Measurements from ENCODE around the gene ARID1B.

Gene ARID1B

DNA sequence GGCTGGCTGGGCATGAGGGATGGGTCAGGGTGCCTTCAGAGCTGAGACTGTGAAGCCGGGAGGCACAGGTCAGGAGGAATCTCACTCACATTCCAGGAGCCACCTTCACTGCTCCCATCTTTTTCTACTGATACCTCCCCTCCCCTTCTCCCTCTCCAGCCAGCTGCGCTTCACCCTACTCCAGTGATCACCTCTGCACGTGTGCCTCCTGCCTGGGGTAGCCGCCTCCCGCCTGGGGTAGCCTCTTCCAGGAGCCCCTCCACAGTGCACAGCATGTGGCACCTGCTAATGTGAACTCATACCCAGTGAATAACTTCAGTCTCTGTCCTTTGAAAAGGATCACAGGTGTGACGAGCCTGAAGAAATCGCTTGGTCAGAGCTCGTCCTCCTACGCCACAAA, 313.6 kb downstream of the ARID1B start:
- DNase-seq, result no peak

- DNase-seq, result no peak
These were observed 314.1 kb downstream of the ARID1B start for GRCh38 chr6:157091243-157091642.

DNA sequence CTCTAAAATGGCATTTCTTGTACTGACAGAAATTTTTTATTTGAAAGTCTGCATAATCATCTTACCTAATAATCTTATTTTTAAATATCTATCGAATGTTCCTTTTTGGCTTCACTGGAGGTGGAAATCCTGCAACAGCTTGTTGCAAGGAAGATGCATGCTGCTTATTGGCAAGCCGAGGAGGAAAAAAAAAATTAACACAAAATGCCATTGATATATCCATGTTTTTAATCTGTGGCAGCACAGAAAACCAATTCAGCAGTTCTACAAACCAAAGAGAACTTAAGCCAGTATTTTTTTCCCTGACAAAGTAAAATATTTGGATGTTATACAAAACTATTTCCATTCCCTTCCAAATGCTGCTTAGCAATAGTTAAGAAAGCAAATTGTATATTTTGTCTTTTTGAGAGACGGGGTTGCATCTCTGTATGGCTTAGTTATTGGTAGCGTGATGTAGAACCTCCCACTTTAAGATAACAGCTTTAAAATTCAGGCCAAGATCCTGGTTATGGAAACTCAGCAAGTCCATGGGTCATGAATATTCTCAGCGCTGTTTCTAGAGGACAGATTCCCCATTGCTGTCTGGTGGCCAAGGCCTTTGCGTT, 314.8 kb downstream of the ARID1B start:
- no peak for DNase-seq

DNA sequence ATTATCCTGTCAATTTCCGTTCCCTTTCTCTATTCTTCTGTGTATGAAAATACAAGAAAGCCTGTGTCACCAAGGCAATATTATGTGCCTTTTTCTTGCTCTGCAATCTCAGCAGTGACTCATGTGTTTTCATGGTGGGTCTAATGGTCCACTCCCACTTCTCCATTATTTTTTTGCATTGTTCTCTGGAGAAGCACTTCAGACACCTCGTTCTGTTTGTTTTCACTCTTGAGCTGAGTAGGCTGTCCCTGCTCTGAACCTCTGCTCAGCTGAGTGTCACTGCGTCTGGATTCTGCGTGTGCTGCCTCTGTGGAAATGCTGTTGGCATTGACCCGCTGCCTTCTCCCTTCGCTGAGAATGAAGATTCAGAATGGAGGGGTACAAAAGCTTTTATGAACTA, 315.6 kb downstream of the ARID1B start:
- DNase-seq, result no peak

- no peak for DNase-seq
These were observed 316.4 kb downstream of the ARID1B start for GRCh38 chr6:157093536-157093935.

- DNase-seq, result no peak
These were observed 316.9 kb downstream of the ARID1B start for GRCh38 chr6:157094038-157094437.

DNA sequence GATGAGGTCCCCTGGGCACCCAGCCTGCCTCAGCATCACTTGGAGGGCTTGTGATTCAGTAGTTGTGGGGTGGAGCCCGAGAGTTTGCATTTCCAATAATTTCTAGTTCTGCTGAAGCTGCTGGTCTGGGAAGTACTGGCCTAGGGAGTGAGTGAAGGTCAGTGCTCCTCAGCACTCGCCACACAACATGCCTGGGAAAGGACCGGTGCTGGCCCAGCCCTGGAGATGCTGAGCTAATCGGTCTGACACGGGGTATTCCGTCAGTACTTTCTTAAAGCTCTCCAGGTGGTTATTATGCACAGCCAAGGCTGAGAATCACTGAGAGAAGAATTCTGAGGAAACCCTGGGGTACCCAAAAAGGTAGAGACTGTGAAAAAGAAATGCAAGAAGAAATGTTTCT, 317.9 kb downstream of the ARID1B start:
- DNase-seq, result no peak

DNA sequence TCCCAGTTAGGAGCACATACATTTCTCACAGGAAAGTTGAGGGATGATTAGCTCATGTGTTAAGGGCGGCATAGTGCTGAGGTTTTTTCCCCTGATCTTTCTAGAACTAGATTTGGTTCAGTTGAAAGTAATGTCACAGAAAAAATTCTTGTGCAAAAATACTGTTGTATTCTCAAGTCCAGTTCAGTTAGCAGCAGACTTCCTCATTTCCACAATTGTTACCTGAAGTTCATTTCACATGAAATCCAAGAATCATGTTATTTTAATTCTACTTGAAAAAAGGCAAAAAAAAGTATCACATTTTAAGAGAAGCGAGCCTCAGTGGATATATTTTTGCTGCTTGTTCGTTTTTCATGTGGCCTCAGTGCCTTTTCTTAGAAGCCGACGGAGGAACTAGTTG, 318.4 kb downstream of the ARID1B start:
- DNase-seq, result no peak

DNA sequence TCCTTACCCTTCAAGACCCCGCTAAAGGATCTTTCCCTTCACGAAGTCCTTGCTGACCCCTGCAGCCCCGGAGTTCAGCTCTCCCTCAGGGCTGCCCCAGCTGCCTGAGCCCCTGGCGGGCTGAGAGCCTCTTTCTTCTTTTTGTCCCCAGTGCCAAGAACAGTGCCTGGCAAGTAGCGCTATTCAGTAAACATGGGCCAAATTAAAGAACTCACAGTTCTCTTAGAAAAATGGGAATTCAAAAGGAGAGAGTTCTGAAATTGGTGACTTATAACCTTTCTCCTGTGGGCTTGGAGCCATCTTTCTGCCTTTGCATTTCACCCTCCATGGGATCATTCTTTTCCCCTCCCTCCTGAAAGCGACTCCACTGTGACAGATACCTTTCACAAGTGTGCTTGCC, 318.9 kb downstream of the ARID1B start:
- DNase-seq, result no peak

DNA sequence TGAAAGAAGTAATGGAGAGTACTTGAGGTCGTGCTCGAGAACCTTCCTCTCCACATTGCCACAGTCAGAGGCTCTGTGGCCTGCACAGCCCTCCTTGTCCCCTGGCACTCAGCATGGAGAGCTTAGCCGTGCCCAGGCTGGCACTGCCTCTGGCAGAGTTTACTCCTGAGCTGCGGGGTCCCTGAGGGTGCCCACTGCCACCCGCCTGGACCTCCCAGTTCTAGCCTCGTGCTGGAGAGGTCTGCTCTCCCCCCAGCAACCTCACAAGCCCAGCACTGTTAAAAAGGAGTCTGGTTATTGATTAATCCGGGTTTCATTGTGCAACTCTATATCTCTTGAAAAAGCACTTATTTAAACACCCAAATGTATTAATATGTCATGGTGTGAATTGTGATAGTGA, 319.3 kb downstream of the ARID1B start:
- DNase-seq, result no peak

DNA sequence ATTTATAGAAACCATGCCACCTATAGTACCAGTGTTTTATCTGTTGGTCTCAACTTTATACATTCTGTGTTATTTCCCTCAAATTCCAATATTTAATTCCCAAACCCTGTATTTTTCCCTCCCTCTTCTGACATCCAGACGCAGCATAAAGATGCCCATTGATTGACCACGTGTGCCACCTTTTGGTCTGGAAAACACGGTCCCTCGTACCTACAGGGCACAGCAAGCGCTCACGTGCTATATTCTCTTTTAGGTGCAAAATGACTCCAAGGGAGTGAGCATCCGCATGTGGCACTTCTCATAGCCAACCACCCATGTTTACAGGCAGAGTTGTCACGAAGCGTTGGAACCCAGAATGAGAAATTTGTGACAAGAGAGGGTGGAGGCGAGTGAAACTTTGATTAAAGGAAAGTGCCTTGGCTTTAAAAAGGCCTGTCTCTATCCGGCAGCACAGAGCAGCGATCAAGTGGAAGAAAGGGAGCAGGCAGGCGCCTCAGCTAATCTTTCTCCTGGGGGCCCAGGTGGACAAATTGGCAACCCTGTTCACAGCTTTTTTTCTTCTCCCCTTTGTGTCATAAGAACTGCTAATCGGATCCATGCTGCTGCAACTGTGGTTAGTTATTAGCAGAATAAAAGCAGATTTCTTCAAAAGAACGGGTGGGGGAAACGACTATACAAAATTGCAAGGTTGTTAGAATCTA, 320.2 kb downstream of the ARID1B start:
- DNase-seq, result no peak

DNA sequence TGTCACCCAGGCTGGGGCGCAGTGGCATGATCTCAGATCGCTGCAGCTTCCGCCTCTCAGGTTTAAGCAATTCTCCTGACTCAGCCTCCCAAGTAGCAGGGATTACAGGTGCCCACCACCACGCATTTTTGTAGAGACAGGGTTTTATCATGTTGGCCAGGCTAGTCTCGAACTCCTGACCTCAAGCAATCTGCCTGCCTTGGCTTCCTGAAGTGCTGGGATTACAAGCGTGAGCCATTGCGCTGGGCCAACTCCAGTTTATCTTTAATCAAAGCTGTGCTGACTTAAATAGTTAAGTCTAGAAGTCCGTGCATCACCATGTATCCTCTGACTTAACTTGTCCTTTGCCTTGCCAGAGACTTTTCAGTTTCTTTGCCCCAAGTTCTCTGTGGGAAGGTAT, 321.8 kb downstream of the ARID1B start:
- no peak for DNase-seq

DNA sequence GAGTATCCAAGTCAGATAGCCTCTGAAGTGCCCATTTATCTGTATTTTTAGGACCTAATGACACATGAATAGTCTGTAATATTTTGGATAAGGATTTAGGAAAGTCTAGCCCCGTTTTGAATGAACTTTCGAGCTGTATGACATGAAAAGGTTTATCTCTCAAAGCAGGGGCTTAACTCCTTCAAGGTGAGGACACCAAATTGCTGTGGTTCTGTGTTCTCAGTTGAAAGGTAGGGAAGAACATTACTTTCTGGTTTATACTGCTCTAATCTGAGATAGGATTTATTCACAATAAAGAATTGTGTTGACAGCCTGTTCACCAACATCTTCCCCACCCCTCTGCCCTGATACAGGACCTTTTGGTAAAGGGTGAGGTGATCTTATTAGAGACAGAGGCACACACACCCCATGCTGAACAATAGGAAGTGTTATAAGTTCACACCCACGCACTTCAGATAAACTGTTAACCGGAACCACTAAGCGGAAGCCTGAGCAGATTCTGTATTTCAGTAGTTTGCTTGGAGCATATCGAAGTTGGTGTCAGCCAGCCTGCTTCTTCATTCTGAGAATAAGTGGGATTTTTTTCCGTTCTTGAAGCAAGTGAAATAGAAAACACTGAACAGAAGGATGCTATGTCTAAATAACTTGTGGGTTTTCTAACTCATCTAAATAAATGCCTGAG, 322.9 kb downstream of the ARID1B start:
- peak; percentile 44 for DNase-seq

- no peak for DNase-seq
These were observed 324.0 kb downstream of the ARID1B start for GRCh38 chr6:157101166-157101565.

DNA sequence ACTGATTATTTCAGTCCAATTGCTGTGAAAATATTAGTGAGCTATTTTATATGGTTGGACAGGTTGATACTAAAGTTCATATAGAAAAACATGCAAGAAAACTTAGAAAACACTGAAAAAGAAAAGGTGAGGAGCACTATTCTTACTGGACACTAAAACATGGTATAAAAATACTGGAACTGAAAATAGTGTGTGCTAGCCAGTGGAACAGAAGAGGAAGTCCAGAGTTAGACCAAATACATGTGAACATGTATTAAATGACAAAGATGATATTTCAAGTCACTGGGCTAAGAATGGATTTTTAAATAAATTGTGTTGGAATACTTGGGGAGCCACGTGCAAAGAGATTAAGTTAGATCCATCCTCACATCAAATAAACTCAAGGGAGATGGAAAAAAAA, 327.6 kb downstream of the ARID1B start:
- no peak for DNase-seq

DNA sequence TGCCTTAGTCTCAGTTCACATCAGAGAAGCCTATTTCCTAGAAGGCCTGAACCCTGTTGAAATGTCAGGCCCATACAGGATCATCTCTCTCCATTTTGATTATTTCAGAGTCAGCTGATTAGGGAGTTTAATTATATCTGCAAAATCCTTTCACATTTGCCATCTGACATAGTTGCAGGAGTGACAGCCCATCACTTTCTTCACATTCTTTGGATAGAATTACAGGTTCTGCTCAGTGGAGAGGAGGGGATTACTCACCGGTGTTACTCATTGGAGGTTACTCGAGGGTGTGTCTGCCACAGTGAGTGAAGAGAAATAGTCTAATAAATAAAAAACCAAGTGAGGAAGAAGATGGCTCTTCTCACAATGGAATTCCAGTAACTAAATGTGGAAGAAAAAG, 329.3 kb downstream of the ARID1B start:
- no peak for DNase-seq

GRCh38 chr6:157107571-157107914, 330.4 kb downstream of the ARID1B start:
- no peak for DNase-seq

DNA sequence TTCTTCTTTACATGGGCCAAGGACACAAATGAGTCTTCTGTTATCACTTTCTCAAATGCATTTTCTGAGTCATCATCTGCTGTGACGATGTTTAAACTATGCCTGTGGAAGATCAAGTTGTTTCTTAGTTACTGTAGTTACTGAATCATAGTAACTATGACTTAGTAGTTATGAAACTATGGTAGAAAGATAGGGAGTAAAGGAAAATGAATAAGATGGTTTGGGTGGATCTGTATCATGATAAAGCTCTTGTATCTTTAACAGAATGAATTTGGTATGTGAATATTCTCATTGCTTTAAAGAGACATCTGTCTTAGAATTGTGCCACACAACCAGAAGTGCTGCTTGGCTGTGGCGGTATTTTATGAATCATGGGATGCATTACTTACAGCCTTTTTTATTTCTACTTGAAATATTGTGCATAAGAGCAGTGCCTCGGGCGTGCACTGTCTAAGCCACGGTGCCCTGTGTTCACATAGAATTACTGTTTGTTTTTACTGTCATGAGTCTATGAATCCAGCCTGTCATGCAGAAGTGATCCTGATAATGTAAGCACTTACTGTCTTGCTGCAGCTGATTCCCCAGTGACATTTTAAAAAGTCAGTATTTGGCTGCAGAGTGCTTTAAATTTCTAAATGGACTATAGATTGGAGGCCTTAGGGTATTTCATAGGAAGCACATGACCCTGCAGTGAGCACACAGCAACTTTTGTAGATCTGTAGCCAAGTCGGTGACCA, 330.9 kb downstream of the ARID1B start:
- DNase-seq, result no peak

DNA sequence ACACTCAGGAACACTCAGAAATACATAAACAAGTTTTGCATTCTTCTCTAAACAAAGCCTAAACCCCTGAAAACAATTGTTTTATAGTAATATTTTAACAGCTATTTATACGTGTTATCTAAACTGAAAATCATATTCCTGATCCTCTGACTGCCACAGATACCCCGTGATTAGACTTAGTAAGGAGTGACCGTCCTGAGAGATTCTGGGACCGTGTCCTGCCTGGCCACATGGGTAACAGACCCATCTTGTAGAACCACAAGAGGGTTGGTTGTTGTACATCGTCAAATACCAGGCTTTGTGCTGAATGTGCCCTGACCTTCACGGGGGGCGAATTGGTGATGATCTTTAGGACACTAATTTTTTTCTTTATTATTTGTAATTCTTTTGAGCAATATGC, 331.7 kb downstream of the ARID1B start:
- no peak for DNase-seq

DNA sequence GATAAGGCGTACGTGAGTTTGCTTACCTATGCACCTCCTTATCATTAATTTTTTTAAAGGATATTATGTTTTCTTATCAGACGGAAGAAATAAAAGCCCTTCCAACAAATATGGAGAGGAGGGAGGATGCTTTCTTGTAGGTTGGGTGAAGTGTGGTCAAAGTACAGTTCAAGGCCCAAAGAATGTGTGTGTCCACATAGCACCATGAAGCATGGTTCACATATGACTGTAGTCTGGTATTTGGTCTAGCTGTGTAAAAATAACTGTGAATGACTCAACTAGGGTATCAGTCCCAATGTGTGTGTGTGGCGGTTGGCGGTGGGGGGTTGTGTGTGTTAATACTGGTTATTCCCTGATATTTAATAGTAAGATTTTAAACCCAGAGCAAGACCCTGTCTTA, 333.4 kb downstream of the ARID1B start:
- no peak for DNase-seq

DNA sequence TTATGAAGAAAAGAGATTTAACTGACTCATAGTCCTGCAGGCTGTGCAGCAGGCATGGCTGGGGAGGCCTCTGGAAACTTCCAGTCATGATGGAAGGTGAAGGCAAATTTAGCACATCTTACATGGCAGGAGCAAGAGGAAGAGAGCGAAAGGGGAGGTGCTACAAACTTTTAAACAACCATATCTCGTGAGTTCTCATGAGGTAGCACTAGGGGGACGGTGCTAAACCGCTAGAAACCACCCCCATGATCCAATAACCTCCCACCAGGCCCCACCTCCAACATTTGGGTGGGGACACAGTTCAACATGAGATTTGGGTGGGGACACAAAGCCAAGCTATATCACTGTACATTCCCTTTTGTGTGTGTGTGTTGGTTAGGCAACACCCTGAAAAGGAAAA, 336.2 kb downstream of the ARID1B start:
- no peak for DNase-seq

GRCh38 chr6:157116426-157116825, 339.2 kb downstream of the ARID1B start:
- no peak for DNase-seq

DNA sequence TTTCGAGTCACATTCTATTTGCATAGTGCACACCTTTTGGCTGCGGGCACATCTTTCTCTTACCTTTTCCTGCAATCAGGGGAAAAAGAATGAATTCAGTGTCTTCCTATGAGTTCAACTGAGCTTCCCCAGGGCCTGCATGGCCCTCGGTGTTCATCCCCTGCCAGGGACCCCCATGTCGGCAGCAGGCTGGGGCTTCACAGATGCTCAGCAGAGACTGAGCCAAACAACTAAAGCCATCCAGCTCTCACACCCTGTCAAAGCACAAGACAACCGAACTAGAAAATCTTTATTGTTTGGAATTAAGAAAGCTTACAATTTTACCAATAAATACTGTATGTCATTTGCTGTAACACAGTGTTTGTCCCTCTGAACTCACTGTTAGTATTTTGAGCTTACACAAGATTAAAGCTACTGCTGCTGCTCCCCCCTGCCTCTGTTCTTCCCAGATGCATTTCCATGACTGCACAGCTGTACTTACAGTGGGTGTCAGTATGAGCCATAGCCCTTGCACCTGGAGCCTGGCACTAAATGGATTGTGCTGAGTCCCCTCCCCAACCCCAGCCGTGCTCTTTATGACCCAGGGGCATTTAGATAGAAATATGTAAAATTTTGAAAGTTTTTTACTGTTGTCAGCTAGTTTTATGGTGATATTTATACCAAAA, 340.4 kb downstream of the ARID1B start:
- DNase-seq, result no peak
